Prostate gland (tissue), 2 donors: ENCODE measurements around the gene TBL1X.

Source experiments
- CTCF ChIP-seq, 4 experiments: fragments of 200-600 bp in 2 of 4; fragments of 450-650 bp in 2 of 4; sonication (generic) in 2 of 4; IDR thresholded peaks; 1 replicate in 3 of 4; 2 replicates in 1 of 4; pipeline ENCODE4 v1.5.1; 2016 to 2019; ENCODE audit warnings: antibody characterized with exemption in 4 of 4, mild to moderate bottlenecking in 2 of 4, moderate library complexity in 2 of 4
- POLR2A ChIP-seq: fragments of 450-650 bp; IDR thresholded peaks from one replicate; pipeline ENCODE4 v1.6.1; 2016; ENCODE audit warnings: antibody characterized with exemption, mild to moderate bottlenecking
- POLR2AphosphoS5 ChIP-seq: sonication (generic); formaldehyde crosslinking; IDR thresholded peaks from one replicate; pipeline ENCODE4 v1.6.1; 2017; ENCODE audit warnings: antibody characterized with exemption

DNA sequence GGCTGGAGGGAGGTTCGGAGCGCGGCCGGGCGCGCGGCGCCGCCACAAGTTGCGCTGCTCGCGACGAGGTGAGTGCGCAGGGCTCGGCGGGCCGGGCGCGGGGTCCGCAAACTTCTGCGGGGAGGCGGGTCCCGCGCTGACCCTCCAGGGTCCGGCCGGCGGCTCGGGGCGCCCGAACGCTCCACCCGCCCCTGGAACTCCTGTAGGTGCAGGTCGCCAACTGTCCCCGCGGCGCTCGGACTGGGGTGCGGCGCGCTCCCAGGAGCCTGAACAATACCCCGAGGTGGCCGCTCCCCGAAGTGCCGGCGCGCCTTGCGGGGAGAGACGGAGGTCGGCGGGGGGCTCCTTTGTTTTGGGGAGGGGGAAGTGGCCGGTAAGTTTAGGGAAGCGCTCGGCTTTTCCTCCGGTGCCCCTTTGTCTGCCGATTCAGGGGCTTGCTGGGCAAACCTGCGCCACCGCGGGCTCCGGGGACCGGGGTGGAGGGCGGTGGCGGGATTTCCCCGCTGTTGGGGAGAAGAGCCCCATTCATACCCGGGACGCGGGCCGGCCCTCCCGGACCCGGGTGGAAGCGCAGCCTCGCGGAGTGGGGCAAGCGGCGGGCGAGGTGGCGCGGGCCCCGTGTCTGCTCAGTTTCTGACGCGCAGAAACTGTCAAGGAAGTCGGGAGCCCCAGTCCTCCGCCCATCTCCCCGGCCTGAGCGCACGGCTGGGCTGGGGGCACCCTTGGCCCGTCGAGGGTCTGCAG is 694 bp downstream of the TBL1X start:
- TF ChIP-seq POLR2AphosphoS5: no peak
- no peak for TF ChIP-seq CTCF (IDR thresholded peaks at IDR 0.05)
- TF ChIP-seq POLR2A: no peak
